PC-9 (cell line): ENCODE results near the gene FGF14.

ENCODE experiments used
- CTCF ChIP-seq: fragments of 200-600 bp; sonication (generic); conservative IDR thresholded peaks from 2 replicates; pipeline ENCODE4 v1.6.1; 2017; ENCODE audit warnings: mixed run types, antibody characterized with exemption, mild to moderate bottlenecking, moderate library complexity
- EZH2 ChIP-seq: fragments of 200-600 bp; sonication (generic); IDR thresholded peaks from 2 replicates; pipeline ENCODE4 v1.8.0; 2017; ENCODE audit warnings: antibody characterized with exemption, low read depth

GRCh38 chr13:101707659-101708058, 694.2 kb downstream of the FGF14 start:
- TF ChIP-seq EZH2 (no peak), CTCF (no peak)
